Neural cell (in vitro differentiated cells): ENCODE data around the gene NUP62. TPM values are rescaled to one million over a fixed set of nuclear protein-coding genes. Genes with fewer than 3 reads are reported as not detected.

Experiments
- H2AFZ ChIP-seq: fragments of 200-600, 300-800 bp; sonication (generic), shearing (Covaris generic); 2 replicates; pipeline ENCODE4 v1.6.0; 2014; ENCODE audit warnings: low read depth, mild to moderate bottlenecking, antibody characterized with exemption, low read length, moderate library complexity
- H3F3A ChIP-seq: fragments of 200-600 bp; shearing (Covaris generic); 2 replicates; pipeline ENCODE4 v1.6.1; 2016; ENCODE audit warnings: mild to moderate bottlenecking, moderate library complexity, mixed read lengths, antibody characterized with exemption, low read length; ENCODE audit not compliant: insufficient read depth, poor library complexity, severe bottlenecking
- H3K27ac ChIP-seq: fragments of 200-600, 300-800 bp; sonication (generic), shearing (Covaris generic); 2 replicates; pipeline ENCODE4 v1.5.1; 2014; ENCODE audit warnings: mild to moderate bottlenecking, low read length, moderate library complexity
- H3K27me3 ChIP-seq: fragments of 300-800, 200-600 bp; sonication (generic), shearing (Covaris generic); 2 replicates; pipeline ENCODE4 v1.6.0; 2014; ENCODE audit warnings: mild to moderate bottlenecking, low read depth, low read length, moderate library complexity; ENCODE audit not compliant: insufficient read depth
- H3K36me3 ChIP-seq: fragments of 300-800, 200-600 bp; sonication (generic), shearing (Covaris generic); 2 replicates; pipeline ENCODE4 v1.5.1; 2014; ENCODE audit warnings: mild to moderate bottlenecking, antibody characterized with exemption, low read length, moderate library complexity; ENCODE audit not compliant: insufficient read depth
- H3K4me2 ChIP-seq: fragments of 300-800, 200-600 bp; sonication (generic), shearing (Covaris generic); 2 replicates; pipeline ENCODE4 v1.6.0; 2014; ENCODE audit warnings: mild to moderate bottlenecking, low read length
- H3K4me3 ChIP-seq: fragments of 300-800, 200-600 bp; sonication (generic), shearing (Covaris generic); 2 replicates; pipeline ENCODE4 v1.5.1; 2014; ENCODE audit warnings: mild to moderate bottlenecking, low read length, moderate library complexity
- H3K79me2 ChIP-seq: fragments of 200-600 bp; shearing (Covaris generic); replicated peaks from 2 replicates; pipeline ENCODE4 v1.6.0; 2014; ENCODE audit warnings: mild to moderate bottlenecking, low read length, moderate library complexity; ENCODE audit not compliant: insufficient read depth
- H3K9ac ChIP-seq: fragments of 300-800, 200-600 bp; sonication (generic), shearing (Covaris generic); 2 replicates; pipeline ENCODE4 v1.6.1; 2016; ENCODE audit warnings: mild to moderate bottlenecking, low read length, mixed read lengths
- H3K9me2 ChIP-seq: fragments of 200-600 bp; shearing (Covaris generic); 2 replicates; pipeline ENCODE4 v1.6.1; 2016; ENCODE audit warnings: mild to moderate bottlenecking, low read length, mixed read lengths; ENCODE audit not compliant: insufficient read depth
- H3K9me3 ChIP-seq: fragments of 200-600, 300-800 bp; sonication (generic), shearing (Covaris generic); 2 replicates; pipeline ENCODE4 v1.6.1; 2016; ENCODE audit warnings: mild to moderate bottlenecking, mixed run types, low read length, moderate library complexity, mixed read lengths
- H4K20me1 ChIP-seq: fragments of 200-600 bp; shearing (Covaris generic); 2 replicates; pipeline ENCODE4 v1.6.1; 2016; ENCODE audit warnings: mild to moderate bottlenecking, mixed run types; ENCODE audit not compliant: insufficient read depth
- EP300 ChIP-seq: fragments of 450-650 bp; conservative IDR thresholded peaks from 2 replicates; pipeline ENCODE4 v1.6.1; 2014; ENCODE audit warnings: antibody characterized with exemption, mild to moderate bottlenecking, moderate library complexity; ENCODE audit not compliant: poor library complexity, severe bottlenecking
- EZH2 ChIP-seq: fragments of 200-600, 300-800 bp; shearing (Covaris generic), sonication (generic); IDR thresholded peaks from 2 replicates; pipeline ENCODE4 v1.6.1; 2014; ENCODE audit warnings: antibody characterized with exemption, low read length, borderline replicate concordance, mild to moderate bottlenecking; ENCODE audit not compliant: insufficient read depth, poor library complexity, severe bottlenecking
- MXI1 ChIP-seq: fragments of 450-650 bp; conservative IDR thresholded peaks from 2 replicates; pipeline ENCODE4 v1.6.1; 2014; ENCODE audit warnings: antibody characterized with exemption, mild to moderate bottlenecking; ENCODE audit not compliant: poor library complexity, severe bottlenecking
- POLR2AphosphoS5 ChIP-seq: IDR thresholded peaks from 2 replicates; pipeline ENCODE4 v1.6.1; 2012
- RAD21 ChIP-seq: fragments of 450-650 bp; conservative IDR thresholded peaks from 2 replicates; pipeline ENCODE4 v1.6.1; 2014; ENCODE audit warnings: antibody characterized with exemption, mild to moderate bottlenecking, moderate library complexity
- REST ChIP-seq: IDR thresholded peaks from 2 replicates; pipeline ENCODE4 v1.6.1; 2012; ENCODE audit warnings: borderline replicate concordance
- SMC3 ChIP-seq: fragments of 450-650 bp; conservative IDR thresholded peaks from 2 replicates; pipeline ENCODE4 v1.6.1; 2014; ENCODE audit warnings: antibody characterized with exemption, mild to moderate bottlenecking, moderate library complexity; ENCODE audit not compliant: poor library complexity
- TAF1 ChIP-seq: IDR thresholded peaks from 2 replicates; pipeline ENCODE4 v1.6.1; 2012; ENCODE audit warnings: low read depth
- polyA plus RNA-seq: library from polyadenylated mRNA; depleted of rRNA; stranded (reverse); fragments of >200 nt; gene quantifications from 2 replicates; pipeline ENCODE4 v1.2.3, GENCODE V29; 2014
- TF ChIP-seq, protein P1 (sequence below): fragments of 450-650 bp; IDR thresholded peaks from 2 replicates; pipeline ENCODE4 v1.5.1; 2014; ENCODE audit warnings: antibody characterized with exemption, mild to moderate bottlenecking, moderate library complexity; ENCODE audit not compliant: poor library complexity, severe bottlenecking

The NUP62 gene
- polyA plus RNA-seq, 1 donor from 2014 or later, result 24.9 TPM

DNA sequence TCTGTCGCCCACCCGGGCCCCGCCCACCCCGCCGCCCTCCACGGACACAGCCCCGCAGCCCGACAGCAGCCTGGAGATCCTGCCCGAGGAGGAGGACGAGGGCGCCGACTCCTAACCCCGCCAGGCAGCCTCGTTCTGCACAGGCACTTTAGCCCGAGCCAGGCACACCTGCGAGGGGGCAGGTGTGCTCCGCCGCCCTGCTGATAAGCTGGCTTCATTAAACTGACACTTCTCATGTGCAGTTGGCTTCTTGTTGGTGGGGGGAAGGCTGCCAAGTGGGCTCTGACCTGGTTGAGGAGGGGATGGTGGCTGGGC lies 40.8 kb downstream of the NUP62 start:
- Histone ChIP-seq H3K27me3 (peaks cover 8% of the 10 kb centered on the region), H4K20me1 (no peaks in the 10 kb centered on the region), H3K27ac (no peak overlapping the region), H2AFZ (no peak overlapping the region), H3K79me2 (no peaks in the 10 kb centered on the region), H3K9me3 (no peaks in the 10 kb centered on the region), H3F3A (no peaks in the 10 kb centered on the region), H3K9ac (no peak overlapping the region), H3K36me3 (no peaks in the 10 kb centered on the region), H3K4me3 (no peak overlapping the region), H3K4me2 (no peak overlapping the region), H3K9me2 (no peaks in the 10 kb centered on the region)
- no peak for TF ChIP-seq POLR2AphosphoS5
- no peak for TF ChIP-seq EP300
- no peak for TF ChIP-seq REST
- TF ChIP-seq SMC3, result no peak
- no peak for TF ChIP-seq TAF1
- TF ChIP-seq MXI1, result no peak
- TF ChIP-seq RAD21, result no peak
- TF ChIP-seq EZH2, result no peak
- TF ChIP-seq, protein P1, sequence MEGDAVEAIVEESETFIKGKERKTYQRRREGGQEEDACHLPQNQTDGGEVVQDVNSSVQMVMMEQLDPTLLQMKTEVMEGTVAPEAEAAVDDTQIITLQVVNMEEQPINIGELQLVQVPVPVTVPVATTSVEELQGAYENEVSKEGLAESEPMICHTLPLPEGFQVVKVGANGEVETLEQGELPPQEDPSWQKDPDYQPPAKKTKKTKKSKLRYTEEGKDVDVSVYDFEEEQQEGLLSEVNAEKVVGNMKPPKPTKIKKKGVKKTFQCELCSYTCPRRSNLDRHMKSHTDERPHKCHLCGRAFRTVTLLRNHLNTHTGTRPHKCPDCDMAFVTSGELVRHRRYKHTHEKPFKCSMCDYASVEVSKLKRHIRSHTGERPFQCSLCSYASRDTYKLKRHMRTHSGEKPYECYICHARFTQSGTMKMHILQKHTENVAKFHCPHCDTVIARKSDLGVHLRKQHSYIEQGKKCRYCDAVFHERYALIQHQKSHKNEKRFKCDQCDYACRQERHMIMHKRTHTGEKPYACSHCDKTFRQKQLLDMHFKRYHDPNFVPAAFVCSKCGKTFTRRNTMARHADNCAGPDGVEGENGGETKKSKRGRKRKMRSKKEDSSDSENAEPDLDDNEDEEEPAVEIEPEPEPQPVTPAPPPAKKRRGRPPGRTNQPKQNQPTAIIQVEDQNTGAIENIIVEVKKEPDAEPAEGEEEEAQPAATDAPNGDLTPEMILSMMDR, result no peak

DNA sequence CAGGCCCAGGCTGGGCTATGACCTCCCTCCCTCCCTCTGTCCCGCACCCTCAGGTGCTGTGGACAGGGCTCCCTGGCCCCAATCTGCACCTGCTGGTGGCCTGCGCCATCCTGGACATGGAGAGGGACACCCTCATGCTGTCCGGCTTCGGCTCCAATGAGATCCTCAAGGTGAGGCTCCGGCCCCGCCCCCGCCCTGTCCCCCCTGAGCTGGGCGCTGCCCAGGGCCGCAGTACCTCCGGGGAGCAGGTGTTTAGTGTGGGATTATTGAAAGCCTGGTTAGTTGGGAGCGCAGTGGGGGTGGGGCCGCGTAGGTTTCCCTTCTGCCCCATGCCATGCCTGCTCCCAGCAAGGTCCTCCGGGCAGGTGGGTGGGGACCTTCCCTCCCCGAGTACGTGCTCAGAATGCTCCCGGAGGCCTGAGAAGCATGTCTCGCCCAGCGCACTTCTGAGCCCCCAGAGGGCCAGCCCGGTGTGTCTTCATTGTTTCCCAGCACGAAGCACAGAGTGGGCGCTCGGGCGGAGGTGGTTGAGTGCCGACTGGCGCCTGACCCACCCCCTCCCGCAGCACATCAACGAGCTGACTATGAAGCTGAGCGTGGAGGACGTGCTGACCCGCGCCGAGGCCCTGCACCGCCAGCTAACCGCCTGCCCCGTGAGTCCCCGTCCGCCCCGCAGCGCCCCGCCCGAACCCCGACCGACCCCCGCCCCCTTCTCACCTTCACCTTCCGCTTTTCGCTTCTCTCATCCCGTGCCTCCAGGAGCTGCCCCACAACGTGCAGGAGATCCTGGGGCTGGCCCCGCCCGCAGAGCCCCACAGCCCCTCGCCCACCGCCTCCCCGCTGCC lies 41.4 kb downstream of the NUP62 start:
- no peaks in the 10 kb centered on the region for H3K9me2 ChIP-seq
- H3K9ac ChIP-seq, result no peak overlapping the region
- peaks cover 2% of the 10 kb centered on the region for H3K9me3 ChIP-seq
- no peak overlapping the region for H3K4me3 ChIP-seq
- H3K27me3 ChIP-seq, result peaks cover 8% of the 10 kb centered on the region
- no peak overlapping the region for H3K4me2 ChIP-seq
- H4K20me1 ChIP-seq, result no peaks in the 10 kb centered on the region
- peaks cover 5% of the 10 kb centered on the region for H3K36me3 ChIP-seq
- no peaks in the 10 kb centered on the region for H3K79me2 ChIP-seq
- no peak overlapping the region for H3K27ac ChIP-seq
- H2AFZ ChIP-seq, result no peak overlapping the region
- no peaks in the 10 kb centered on the region for H3F3A ChIP-seq
- TF ChIP-seq MXI1, result no peak
- no peak for TF ChIP-seq EP300
- TF ChIP-seq RAD21, result no peak
- TF ChIP-seq, protein P1, result no peak
- no peak for TF ChIP-seq REST
- no peak for TF ChIP-seq POLR2AphosphoS5
- TF ChIP-seq SMC3, result no peak
- no peak for TF ChIP-seq EZH2
- TF ChIP-seq TAF1, result no peak
